ENCODE data around the gene TRAF3.

DNA sequence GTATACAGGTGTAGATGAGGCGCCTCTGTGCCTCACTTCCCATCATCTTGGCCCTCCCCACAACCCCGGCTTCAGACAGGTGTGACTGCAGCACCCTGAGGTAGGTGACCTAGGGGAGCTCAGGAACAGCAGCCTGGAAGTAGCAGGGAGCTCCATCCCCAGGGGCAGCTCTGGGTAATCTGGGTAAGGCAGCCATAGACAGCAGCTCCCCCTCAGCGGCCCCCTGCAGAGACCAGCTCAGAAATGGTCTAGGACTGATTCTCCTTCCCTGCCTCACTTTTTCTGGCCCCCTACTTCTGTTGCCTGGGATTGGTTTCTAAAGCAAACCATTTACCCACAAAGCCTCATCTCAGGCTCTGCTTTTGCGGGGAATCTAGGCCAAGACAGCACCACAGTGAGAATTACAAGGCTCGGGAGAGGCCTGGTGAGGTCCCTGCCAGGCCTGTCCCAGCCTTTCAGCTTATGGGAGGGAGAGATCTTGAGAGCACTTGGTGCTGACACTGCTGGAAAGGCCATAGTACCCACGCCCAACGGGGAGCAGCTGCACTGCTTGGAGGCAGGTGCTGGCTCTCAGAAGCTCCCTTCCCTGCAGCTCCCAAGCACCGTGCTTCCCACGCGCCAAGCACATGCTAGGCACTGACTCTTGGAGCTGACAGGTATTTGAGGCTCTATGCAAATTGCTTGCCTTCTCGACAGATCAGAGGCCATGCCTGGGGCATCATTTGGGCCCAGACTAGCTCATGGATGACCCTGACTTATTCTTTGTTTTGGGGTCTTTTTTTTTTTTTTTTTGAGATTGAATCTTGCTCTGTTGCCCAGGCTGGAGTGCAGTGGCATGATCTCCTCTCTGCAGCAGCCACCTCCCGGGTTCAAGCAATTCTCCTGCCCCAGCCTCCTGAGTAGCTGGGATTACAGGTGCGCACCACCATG lies 45.1 kb upstream of the TRAF3 start:
- no peak for TF ChIP-seq SUZ12 (IDR thresholded peaks at IDR 0.05; ENCODE audit: extremely low read depth, insufficient read depth, insufficient read length)
- TF ChIP-seq ZNF274 (IDR thresholded peaks at IDR 0.05; ENCODE audit: low read depth, low read length), result no peak

Data from NT2/D1 (cell line).